Measurements from ENCODE around the gene CHMP2A. TPM values are rescaled to one million over a fixed set of nuclear protein-coding genes. Genes with fewer than 3 reads are reported as not detected.
"Not testable (repeated sequence)": the region's sequence is repeated elsewhere in the genome, so short reads cannot be mapped to it uniquely, and the experiment has no call there.

CHMP2A gene
- 100 to 1,000 TPM; 210 to 265 (median 231) TPM for polyA plus RNA-seq

- Mint-ChIP-seq H3K27ac (peak within 1 kb of the TSS; percentile 97 to 99 (median 98)), H3K36me3 (peaks cover 13 to 30% (median 15%) of the 10 kb centered on the region in 3 donors), H3K27me3 (ENCODE audit: low read depth in 3 of 3) (peaks cover 22 to 24% (median 22%) of the 10 kb centered on the region in 3 donors), H3K4me3 (peak within 1 kb of the TSS; percentile 95 to 97 (median 97)), H3K9me3 (no peaks in the 10 kb centered on the region), H3K4me1 (peaks cover 56 to 62% of the 10 kb centered on the region in 2 donors)
- peak; percentile 98 to 99 (median 98) for DNase-seq
Measured at GRCh38 chr19:58554494-58555368, at the start of gene CHMP2A. CHMP2A (minus strand) TSS chr19:58555105; CDS start chr19:58554212, 893 bp downstream.

GRCh38 chr19:58586133-58586765 lies 31.3 kb upstream of the CHMP2A start:
- Mint-ChIP-seq H3K9me3 (no peaks in the 10 kb centered on the region), H3K27ac (no peak overlapping the region), H3K36me3 (peaks cover 2 to 11% (median 2%) of the 10 kb centered on the region in 3 donors), H3K4me1 (peaks cover 3% of the 10 kb centered on the region in 2 donors), H3K4me3 (no peak overlapping the region), H3K27me3 (ENCODE audit: low read depth in 3 of 3) (peaks cover 0 to 2% (median 0%) of the 10 kb centered on the region in 3 donors)
- DNase-seq = no peak

- Mint-ChIP-seq H3K36me3 (peaks cover 4 to 13% (median 4%) of the 10 kb centered on the region in 3 donors), H3K27me3 (ENCODE audit: low read depth in 3 of 3) (no peaks in the 10 kb centered on the region), H3K4me1 (peaks cover 8 to 9% of the 10 kb centered on the region in 2 donors), H3K4me3 (no peak overlapping the region), H3K27ac (no peak overlapping the region), H3K9me3 (no peaks in the 10 kb centered on the region)
- DNase-seq = no peak
Measured at GRCh38 chr19:58585442-58586132, 30.7 kb upstream of the CHMP2A start.

- no peak for DNase-seq
- H3K9me3 Mint-ChIP-seq = no peaks in the 10 kb centered on the region
- no peak overlapping the region for H3K4me3 Mint-ChIP-seq
- H3K4me1 Mint-ChIP-seq = peaks cover 8 to 9% of the 10 kb centered on the region in 2 donors
- H3K27me3 Mint-ChIP-seq (ENCODE audit: low read depth in 3 of 3) = no peaks in the 10 kb centered on the region
- peaks cover 4 to 13% (median 4%) of the 10 kb centered on the region in 3 donors for H3K36me3 Mint-ChIP-seq
- H3K27ac Mint-ChIP-seq = peak overlapping the region in 1 of 6 donors; percentile 3
Measured at GRCh38 chr19:58584498-58585441, 29.9 kb upstream of the CHMP2A start.

- Mint-ChIP-seq H3K27me3 (ENCODE audit: low read depth in 3 of 3) (no peaks in the 10 kb centered on the region), H3K27ac (no peak overlapping the region), H3K36me3 (peaks cover 4 to 13% (median 4%) of the 10 kb centered on the region in 3 donors), H3K4me3 (no peak overlapping the region), H3K4me1 (peaks cover 9 to 13% of the 10 kb centered on the region in 2 donors), H3K9me3 (no peaks in the 10 kb centered on the region)
- no peak for DNase-seq
Measured at GRCh38 chr19:58582985-58583384, 28.1 kb upstream of the CHMP2A start.

GRCh38 chr19:58581227-58582141 lies 26.6 kb upstream of the CHMP2A start:
- H3K4me3 Mint-ChIP-seq = no peak overlapping the region
- peaks cover 4 to 13% (median 4%) of the 10 kb centered on the region in 3 donors for H3K36me3 Mint-ChIP-seq
- DNase-seq = peak; percentile 80 to 86 (median 84)
- peaks cover 9 to 13% of the 10 kb centered on the region in 2 donors for H3K4me1 Mint-ChIP-seq
- H3K27ac Mint-ChIP-seq = peak overlapping the region; percentile 51 to 93 (median 76)
- no peaks in the 10 kb centered on the region for H3K9me3 Mint-ChIP-seq
- H3K27me3 Mint-ChIP-seq (ENCODE audit: low read depth in 3 of 3) = no peaks in the 10 kb centered on the region

- Mint-ChIP-seq H3K4me3 (no peak overlapping the region), H3K36me3 (peaks cover 4 to 13% (median 4%) of the 10 kb centered on the region in 3 donors), H3K27me3 (ENCODE audit: low read depth in 3 of 3) (peaks cover 3 to 4% (median 3%) of the 10 kb centered on the region in 3 donors), H3K27ac (peak overlapping the region in 3 of 6 donors; percentile 12 to 47 (median 45)), H3K4me1 (peaks cover 17 to 21% of the 10 kb centered on the region in 2 donors), H3K9me3 (no peaks in the 10 kb centered on the region)
- no peak for DNase-seq
Measured at GRCh38 chr19:58579473-58580142, 24.7 kb upstream of the CHMP2A start.

GRCh38 chr19:58578012-58578925 lies 23.4 kb upstream of the CHMP2A start:
- no peak for DNase-seq
- Mint-ChIP-seq H3K4me3 (peak overlapping the region in 1 of 5 donors; percentile 24), H3K36me3 (peaks cover 4 to 12% (median 4%) of the 10 kb centered on the region in 3 donors), H3K9me3 (no peaks in the 10 kb centered on the region), H3K27ac (peak overlapping the region in 4 of 6 donors; percentile 3 to 80 (median 28)), H3K4me1 (peaks cover 28 to 34% of the 10 kb centered on the region in 2 donors), H3K27me3 (ENCODE audit: low read depth in 3 of 3) (peaks cover 8 to 14% (median 11%) of the 10 kb centered on the region in 3 donors)

GRCh38 chr19:58577581-58577980 lies 22.7 kb upstream of the CHMP2A start:
- not testable (repeated sequence) for H3K9me3 Mint-ChIP-seq, H3K36me3 Mint-ChIP-seq, H3K4me3 Mint-ChIP-seq, DNase-seq
- H3K27ac Mint-ChIP-seq = peak overlapping the region in 3 of 6 donors; percentile 28 to 80 (median 45)
- H3K27me3 Mint-ChIP-seq (ENCODE audit: low read depth in 3 of 3) = peaks cover 15 to 19% (median 17%) of the 10 kb centered on the region in 3 donors
- peaks cover 31 to 39% of the 10 kb centered on the region in 2 donors for H3K4me1 Mint-ChIP-seq

- Mint-ChIP-seq H3K4me1 (peaks cover 29 to 41% of the 10 kb centered on the region in 2 donors), H3K36me3 (peaks cover 0 to 3% (median 0%) of the 10 kb centered on the region in 3 donors), H3K9me3 (no peaks in the 10 kb centered on the region), H3K27ac (peak overlapping the region; percentile 89 to 99 (median 92)), H3K4me3 (peak overlapping the region; percentile 83 to 91 (median 85)), H3K27me3 (ENCODE audit: low read depth in 3 of 3) (peaks cover 19 to 20% (median 19%) of the 10 kb centered on the region in 3 donors)
- DNase-seq = peak; percentile 81 to 84 (median 83)
Measured at GRCh38 chr19:58575183-58576041, 20.5 kb upstream of the CHMP2A start.

Measured in immature natural killer cell (primary cell).